GM03348 (cell line): ENCODE data around the gene GAGE2A.
"Not testable (repeated sequence)": the region's sequence is repeated elsewhere in the genome, so short reads cannot be mapped to it uniquely, and the experiment has no call there.

Source experiments
- DNase-seq: peaks from one replicate; pipeline ENCODE4 v3.0.0; 2012; ENCODE audit warnings: low spot score

Gene GAGE2A

GRCh38 chrX:49589196-49589595 lies at the start of gene GAGE2A:
GAGE2A (plus strand) TSS chrX:49589496; CDS start chrX:49590651, 1,155 bp downstream.
- not testable (repeated sequence) for DNase-seq

DNA sequence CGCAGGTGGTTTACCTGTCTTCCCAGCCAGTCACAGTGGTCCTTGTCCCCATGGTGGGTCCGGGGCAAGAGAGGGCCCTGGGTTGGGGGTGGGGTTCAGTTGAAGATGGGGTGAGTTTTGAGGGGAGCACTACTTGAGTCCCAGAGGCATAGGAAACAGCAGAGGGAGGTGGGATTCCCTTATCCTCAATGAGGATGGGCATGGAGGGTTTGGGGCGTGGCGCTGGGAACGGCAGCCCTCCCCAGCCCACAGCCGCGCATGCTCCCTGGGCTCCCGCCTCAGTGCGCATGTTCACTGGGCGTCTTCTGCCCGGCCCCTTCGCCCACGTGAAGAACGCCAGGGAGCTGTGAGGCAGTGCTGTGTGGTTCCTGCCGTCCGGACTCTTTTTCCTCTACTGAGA lies 47.9 kb upstream of the GAGE2A start, which contains the start of gene GAGE12D:
TSS of gene GAGE12D (plus strand) at position 301 of the 400 bp plus-strand sequence. CDS start 1,155 bp downstream, outside the sequence.
- not testable (repeated sequence) for DNase-seq

DNA sequence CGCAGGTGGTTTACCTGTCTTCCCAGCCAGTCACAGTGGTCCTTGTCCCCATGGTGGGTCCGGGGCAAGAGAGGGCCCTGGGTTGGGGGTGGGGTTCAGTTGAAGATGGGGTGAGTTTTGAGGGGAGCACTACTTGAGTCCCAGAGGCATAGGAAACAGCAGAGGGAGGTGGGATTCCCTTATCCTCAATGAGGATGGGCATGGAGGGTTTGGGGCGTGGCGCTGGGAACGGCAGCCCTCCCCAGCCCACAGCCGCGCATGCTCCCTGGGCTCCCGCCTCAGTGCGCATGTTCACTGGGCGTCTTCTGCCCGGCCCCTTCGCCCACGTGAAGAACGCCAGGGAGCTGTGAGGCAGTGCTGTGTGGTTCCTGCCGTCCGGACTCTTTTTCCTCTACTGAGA lies 38.3 kb upstream of the GAGE2A start, which contains the start of gene GAGE12E:
TSS of gene GAGE12E (plus strand) at position 301 of the 400 bp plus-strand sequence. CDS start 1,155 bp downstream, outside the sequence.
- DNase-seq: not testable (repeated sequence)

- DNase-seq: not testable (repeated sequence)
Measured at GRCh38 chrX:49560542-49560941, 28.8 kb upstream of the GAGE2A start, which contains the start of gene GAGE12F. GAGE12F (plus strand) TSS chrX:49560842; CDS start chrX:49561997, 1,155 bp downstream.

DNA sequence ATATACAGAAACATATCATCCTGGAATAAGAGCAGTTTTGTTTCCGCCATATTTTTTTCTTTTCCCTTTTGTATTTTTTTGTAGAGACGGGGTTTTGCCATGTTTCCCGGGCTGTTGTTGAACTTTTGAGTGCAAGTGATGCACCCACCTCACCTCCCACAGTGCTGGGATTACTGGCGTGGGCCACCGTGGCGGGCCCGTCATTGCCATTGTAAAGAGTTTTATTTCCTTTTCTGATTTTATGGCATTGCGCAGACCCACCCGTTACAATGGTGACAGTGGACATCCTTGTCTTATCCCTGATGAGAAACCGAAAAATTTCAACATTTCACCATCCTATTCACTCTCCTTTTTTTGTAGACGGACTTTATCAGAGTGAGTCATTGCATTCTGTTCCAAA lies 20.6 kb upstream of the GAGE2A start:
- not testable (repeated sequence) for DNase-seq

- not testable (repeated sequence) for DNase-seq
Measured at GRCh38 chrX:49569152-49569551, 20.1 kb upstream of the GAGE2A start.

GRCh38 chrX:49570100-49570499 lies 19.2 kb upstream of the GAGE2A start, which contains the start of gene GAGE12G:
GAGE12G (plus strand) TSS chrX:49570400; CDS start chrX:49571555, 1,155 bp downstream.
- DNase-seq: not testable (repeated sequence)

GRCh38 chrX:49579649-49580048 lies 9.6 kb upstream of the GAGE2A start, which contains the start of gene GAGE12H:
GAGE12H (plus strand) TSS chrX:49579949; CDS start chrX:49581104, 1,155 bp downstream.
- not testable (repeated sequence) for DNase-seq

- not testable (repeated sequence) for DNase-seq
Measured at GRCh38 chrX:49589769-49590478, 628 bp downstream of the GAGE2A start.

DNA sequence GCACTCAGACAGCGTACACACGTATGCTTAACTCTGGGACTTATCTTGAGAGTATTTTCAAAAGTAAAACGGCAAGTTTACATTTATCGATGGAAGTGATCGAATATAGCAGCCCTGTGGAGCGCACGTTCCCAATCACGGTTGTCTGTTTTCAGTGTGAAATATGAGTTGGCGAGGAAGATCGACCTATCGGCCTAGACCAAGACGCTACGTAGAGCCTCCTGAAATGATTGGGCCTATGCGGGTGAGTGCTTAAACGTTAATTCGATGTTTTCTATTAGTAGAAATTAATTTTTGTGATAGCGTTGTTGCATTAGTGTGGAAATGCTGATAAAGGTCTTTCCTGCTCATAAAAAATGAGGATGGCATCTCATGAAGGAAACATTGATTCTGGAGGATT lies 1.2 kb downstream of the GAGE2A start:
- DNase-seq: not testable (repeated sequence)

DNA sequence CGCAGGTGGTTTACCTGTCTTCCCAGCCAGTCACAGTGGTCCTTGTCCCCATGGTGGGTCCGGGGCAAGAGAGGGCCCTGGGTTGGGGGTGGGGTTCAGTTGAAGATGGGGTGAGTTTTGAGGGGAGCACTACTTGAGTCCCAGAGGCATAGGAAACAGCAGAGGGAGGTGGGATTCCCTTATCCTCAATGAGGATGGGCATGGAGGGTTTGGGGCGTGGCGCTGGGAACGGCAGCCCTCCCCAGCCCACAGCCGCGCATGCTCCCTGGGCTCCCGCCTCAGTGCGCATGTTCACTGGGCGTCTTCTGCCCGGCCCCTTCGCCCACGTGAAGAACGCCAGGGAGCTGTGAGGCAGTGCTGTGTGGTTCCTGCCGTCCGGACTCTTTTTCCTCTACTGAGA lies 9.4 kb downstream of the GAGE2A start, which contains the start of gene GAGE1:
TSS of gene GAGE1 (plus strand) at position 301 of the 400 bp plus-strand sequence. CDS start 1,155 bp downstream, outside the sequence.
- DNase-seq: not testable (repeated sequence)

DNA sequence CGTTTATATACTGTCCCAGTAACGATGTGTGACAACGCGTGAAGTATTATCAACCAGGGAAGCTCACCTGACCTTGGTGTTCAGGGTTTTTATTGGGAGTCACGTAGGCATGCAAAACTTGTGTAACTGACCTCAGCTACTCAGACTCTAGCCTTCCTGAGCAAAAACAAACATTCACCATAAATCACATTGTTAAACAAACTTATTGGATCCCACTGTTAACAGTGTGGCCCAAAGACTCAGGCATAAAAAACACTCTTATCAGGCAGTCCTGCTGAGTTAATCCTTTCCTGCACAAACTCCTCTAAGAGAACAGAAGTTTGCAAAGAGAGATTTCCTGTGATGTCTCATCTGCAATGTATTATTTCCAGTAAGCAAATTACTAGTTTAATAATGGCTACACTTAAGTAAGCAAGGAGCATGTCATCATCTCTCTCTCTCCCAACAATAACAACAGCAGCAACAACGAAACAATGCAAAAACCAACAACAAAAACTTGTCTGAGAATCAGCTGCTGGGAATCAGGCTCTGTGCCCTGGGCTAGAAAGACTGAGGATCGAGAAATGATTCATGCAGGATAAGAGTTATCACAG lies 21.5 kb downstream of the GAGE2A start:
- no peak for DNase-seq

DNA sequence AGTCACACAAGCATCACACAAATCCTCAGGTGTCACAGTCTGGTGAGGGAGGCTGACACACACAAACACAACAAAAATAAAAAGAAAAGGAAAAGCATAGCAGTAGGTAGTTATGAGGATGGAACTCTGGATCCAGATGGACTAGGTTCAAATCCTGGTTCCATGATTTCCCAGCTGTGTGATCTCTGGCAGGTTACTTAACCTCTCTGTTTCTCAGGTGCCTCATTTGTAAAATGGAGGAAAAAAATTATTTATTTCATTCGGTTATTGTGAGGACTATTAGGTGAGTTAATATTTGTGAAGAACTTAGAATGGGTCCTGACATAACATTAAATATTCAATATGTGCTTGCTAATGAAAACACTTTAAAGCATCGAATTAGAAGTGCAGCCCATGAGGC lies 29.3 kb downstream of the GAGE2A start:
- DNase-seq: no peak

GRCh38 chrX:49627086-49627777 lies 37.9 kb downstream of the GAGE2A start:
- no peak for DNase-seq

DNA sequence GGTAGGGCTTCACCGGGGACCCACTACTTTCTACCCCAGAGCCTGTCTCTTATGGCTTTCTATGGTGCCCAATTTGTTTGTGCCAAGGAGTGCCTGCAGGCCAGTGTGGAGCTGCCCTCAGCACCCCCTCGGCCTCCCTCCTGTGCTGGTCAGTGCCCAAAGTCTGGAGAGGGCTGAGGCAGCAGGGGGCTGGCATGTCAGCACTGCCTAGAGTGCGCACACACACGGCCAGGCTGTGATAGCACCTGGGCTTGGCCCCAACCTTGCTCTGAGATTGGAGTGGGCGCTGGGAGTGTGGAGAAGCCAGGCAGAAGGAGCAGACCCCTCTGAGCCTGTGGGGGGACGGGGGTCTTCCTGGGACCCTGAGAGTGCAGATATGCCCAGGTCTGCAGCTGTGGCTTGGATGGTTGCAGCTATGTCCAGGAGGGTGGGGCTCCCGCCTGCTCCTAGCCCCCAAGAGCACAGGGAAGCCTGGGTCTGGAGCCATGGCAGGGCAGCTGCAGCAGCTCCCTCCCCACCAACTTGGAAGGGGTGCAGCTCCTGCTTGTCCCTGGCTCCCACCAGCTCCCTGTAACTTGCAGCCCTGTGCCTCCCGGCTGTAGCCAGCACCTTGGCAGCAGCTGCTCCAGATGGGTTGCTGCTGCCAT lies 55.8 kb downstream of the GAGE2A start:
- no peak for DNase-seq
